RWPE1 (cell line): Measurements from ENCODE around the gene ATP8A2.
"Not testable (repeated sequence)": the region's sequence is repeated elsewhere in the genome, so short reads cannot be mapped to it uniquely, and the experiment has no call there.

ENCODE experiments used
- CTCF ChIA-PET: fragments of 350-600 bp; sonication (Branson Sonifier 250); formaldehyde crosslinking; extraction: SDS; loops from one replicate; lab custom pipeline; 2021; lab: Yijun Ruan, JAX
- POLR2A ChIA-PET: fragments of 400-600 bp; formaldehyde crosslinking; extraction: SDS; loops from one replicate; lab custom pipeline; 2020; ENCODE audit warnings: antibody characterized with exemption; ENCODE audit not compliant: low non-redundant PET; lab: Yijun Ruan, JAX
- DNase-seq: peaks from one replicate; pipeline ENCODE4 v3.0.0; 2012; ENCODE audit warnings: low spot score
- H3K27ac ChIP-seq: fragments of 450-650 bp; 2 replicates; pipeline ENCODE4 v1.5.1; 2017
- TF ChIP-seq, protein P1 (sequence below): fragments of 450-650 bp; conservative IDR thresholded peaks from 2 replicates; pipeline ENCODE4 v1.5.1; 2017; ENCODE audit warnings: low read depth, mild to moderate bottlenecking

The ATP8A2 gene

DNA sequence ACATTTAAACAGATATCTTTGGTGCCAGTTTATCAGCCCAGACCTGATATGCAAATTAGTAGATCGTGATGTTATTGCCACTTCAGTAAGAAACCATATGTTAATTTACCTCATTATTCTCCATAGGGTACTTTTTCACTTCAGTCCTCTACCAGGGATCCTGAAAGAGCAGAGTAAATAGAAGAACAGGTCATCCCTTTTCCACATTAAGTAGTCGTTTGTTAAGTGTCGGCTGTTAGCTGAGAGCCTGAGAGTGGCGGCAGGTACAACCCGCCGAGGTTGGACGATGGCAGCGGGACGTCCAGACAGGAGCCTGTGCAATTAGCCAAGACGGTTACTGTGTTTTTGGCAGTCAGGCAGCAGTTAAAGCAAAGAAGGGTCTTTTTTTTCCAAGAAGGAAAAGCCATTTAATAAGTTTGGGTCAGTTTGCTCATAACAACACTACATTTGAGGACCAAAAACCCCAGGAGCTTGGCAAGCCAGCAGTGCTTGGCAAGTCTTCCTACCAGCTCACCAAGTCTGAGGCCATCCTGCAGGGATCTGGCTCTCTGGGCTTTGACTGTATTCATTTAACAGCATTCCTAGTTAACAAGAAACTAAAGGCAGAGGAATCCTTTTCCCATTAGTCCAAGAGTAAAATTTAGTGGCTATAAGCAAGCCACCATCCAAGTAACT lies 448.2 kb downstream of the ATP8A2 start:
- POLR2A ChIA-PET: no interaction called here
- H3K27ac ChIP-seq: no peak overlapping the region
- TF ChIP-seq, protein P1, sequence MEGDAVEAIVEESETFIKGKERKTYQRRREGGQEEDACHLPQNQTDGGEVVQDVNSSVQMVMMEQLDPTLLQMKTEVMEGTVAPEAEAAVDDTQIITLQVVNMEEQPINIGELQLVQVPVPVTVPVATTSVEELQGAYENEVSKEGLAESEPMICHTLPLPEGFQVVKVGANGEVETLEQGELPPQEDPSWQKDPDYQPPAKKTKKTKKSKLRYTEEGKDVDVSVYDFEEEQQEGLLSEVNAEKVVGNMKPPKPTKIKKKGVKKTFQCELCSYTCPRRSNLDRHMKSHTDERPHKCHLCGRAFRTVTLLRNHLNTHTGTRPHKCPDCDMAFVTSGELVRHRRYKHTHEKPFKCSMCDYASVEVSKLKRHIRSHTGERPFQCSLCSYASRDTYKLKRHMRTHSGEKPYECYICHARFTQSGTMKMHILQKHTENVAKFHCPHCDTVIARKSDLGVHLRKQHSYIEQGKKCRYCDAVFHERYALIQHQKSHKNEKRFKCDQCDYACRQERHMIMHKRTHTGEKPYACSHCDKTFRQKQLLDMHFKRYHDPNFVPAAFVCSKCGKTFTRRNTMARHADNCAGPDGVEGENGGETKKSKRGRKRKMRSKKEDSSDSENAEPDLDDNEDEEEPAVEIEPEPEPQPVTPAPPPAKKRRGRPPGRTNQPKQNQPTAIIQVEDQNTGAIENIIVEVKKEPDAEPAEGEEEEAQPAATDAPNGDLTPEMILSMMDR: no peak
- no peak for DNase-seq
- CTCF ChIA-PET: no interaction called here

DNA sequence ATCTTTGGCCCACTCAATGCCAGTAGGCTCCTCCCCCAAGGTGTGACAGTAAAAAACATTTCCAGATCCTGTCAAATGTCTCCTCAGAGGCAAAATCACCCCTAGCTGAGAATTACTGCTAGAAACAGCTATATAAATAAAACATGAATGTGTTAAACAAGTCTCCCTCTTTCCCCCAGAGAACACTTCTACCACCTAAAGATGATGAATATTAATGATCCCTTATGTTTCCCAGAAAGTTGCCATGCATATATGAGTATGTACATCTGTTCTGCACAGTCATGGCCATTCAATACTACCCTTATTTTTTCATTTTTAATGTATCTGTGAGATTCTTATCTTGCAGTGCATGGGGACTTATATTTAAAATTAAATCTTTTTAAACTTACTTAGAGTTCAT lies 450.0 kb downstream of the ATP8A2 start:
- DNase-seq: no peak
- TF ChIP-seq, protein P1: no peak
- H3K27ac ChIP-seq: no peak overlapping the region
- ChIA-PET POLR2A (interaction anchor here (0.7 kb wide), 1 partner anchor 34 kb away, joined by 3 read pairs; no protein-coding TSS in a partner anchor), CTCF (no interaction called here)

DNA sequence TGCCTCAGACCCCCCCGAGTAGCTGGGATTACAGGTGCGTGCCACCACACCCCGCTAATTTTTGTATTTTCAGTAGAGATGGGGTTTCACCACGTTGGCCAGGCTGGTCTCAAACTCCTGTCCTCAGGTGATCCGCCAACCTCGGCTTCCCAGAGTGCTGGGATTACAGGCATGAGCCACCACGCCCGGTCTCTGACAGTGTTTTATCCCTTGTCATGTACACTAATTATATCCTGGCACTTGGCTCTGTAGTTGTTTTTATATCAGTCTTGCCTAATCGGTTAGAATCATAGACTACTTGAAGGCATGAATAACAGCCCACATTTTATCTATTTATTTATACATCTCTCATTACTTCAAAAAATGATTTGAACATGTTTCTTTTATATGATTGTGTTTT lies 455.4 kb downstream of the ATP8A2 start:
- DNase-seq, POLR2A ChIA-PET, CTCF ChIA-PET, H3K27ac ChIP-seq: not testable (repeated sequence)

DNA sequence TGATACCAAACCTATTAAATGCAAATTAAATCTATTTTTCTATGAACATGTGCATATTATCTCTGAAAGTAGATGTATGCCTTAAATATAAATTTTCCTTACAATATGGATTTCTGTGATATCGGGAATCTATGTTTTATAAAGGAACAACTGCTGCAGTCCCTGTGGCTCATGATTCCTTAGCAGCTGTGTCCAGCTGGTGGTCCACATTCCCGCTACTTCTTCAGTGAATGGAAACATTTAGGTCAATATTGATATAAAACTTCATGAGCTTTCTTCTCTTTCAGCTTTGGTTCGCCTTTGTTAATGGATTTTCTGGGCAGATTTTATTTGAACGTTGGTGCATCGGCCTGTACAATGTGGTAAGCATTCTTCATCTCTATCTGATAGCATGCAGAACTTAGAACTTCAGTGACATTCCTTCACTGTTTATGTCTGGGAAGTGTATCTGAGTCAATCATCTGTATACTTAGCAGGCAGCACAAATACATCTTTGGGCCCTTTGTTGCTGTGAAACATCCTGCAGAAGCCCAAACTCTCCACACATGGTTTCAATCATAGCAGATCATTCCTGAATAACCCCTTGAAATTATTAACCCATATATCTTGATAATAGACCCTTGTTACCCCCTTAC lies 456.2 kb downstream of the ATP8A2 start:
- H3K27ac ChIP-seq: no peak overlapping the region
- POLR2A ChIA-PET: no interaction called here
- DNase-seq: no peak
- TF ChIP-seq, protein P1: no peak
- CTCF ChIA-PET: interaction anchor here (1.0 kb wide), 1 partner anchor 667 kb away, joined by 3 read pairs; no protein-coding TSS in a partner anchor

DNA sequence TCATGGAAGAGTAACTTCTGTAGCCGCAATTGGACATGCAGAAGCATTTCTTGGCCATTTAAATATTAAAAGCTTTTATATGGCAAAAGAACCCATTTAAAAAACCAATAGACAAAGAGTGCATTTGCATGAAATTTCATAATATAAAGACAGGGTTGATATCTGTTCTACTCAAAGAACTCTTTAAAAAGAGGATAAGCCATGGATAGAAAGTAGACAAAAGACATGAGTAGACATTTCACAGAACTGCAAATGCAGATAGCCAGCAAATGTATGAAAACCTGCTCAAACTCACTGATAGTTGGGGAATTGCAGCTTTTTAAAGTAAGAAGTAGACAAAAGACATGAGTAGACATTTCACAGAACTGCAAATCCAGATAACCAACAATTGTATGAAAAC lies 462.0 kb downstream of the ATP8A2 start:
- ChIA-PET POLR2A (no interaction called here), CTCF (no interaction called here)
- H3K27ac ChIP-seq: no peak overlapping the region
- no peak for DNase-seq
- TF ChIP-seq, protein P1: no peak

DNA sequence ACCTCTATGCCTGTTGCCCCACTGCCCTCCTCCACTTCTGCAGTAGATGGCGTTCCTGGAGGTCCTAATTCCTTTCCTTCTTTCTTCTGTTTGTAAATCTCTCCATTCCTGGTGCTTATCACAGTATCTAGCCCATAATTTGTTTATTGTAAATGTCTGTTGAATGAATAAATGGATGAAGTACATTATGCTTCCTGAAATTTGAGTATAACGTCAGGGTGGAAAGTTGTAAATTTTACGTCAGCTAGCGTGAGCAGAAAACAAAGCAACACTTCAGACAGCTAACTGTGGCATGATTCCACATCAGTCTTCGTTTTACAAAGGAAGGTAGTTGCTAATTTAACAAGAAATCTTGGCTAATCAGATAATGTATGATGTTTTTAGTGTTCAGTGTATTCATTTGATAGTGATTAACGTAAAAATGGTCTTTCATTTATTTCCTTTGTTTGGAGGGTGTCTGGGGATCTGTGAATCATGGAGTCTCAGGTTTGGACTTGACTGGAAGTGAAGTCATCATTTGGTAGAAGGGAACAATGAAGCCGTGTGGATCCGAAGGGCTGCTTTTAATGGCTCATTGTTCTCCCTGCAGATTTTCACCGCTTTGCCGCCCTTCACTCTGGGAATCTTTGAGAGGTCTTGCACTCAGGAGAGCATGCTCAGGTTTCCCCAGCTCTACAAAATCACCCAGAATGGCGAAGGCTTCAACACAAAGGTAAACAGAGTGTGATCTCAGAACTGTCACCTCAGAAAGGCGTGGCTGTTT lies 465.0 kb downstream of the ATP8A2 start:
- peak; percentile 73 for DNase-seq
- ChIA-PET POLR2A (no interaction called here), CTCF (no interaction called here)
- peak overlapping the region; percentile 67 for H3K27ac ChIP-seq
- TF ChIP-seq, protein P1: no peak
